GM18858 (cell line): ENCODE measurements around the gene EPS8L3.
"Not testable (repeated sequence)": the region's sequence is repeated elsewhere in the genome, so short reads cannot be mapped to it uniquely, and the experiment has no call there.

Experiments used
- ATAC-seq: cut with Tn5 transposase; IDR thresholded peaks from one replicate; pipeline ENCODE4 v1.9.1; 2021; ENCODE audit not compliant: unreplicated experiment

EPS8L3 gene

GRCh38 chr1:109780982-109781381, 17.3 kb upstream of the EPS8L3 start:
- ATAC-seq: no peak

DNA sequence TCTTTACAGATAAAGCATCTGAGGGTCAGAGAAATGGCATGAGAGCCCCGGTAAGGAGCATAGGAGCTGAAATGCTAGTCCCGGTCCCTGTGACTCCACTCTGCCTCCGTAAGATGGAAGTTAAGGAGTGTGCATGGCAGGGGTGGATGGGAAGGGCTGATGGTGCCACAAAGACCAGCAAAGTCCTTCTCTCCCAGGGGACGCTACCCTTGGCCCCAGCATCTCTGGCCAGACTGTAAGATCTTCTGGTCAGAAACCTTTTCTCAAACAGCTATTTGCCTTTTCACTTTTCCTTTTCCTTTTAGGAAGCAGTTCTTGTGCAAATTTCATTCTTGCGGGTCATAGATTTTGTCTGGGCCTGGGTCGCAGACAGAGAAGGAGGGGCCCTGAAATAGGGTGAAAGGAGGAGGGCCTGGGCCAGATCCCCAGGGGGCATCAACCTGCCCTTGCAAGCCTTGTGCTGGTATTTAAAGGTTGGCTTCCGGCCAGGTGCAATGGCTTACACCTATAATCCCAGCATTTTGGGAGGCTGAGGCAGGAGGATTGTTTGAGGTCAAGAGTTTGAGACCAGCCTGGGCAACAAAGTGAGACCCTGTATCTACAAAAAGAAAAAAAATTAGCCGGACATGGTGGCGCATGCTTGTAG, 14.4 kb upstream of the EPS8L3 start:
- ATAC-seq: no peak

GRCh38 chr1:109777436-109777835, 13.7 kb upstream of the EPS8L3 start:
- no peak for ATAC-seq

GRCh38 chr1:109776911-109777310, 13.2 kb upstream of the EPS8L3 start:
- no peak for ATAC-seq

GRCh38 chr1:109776206-109776835, 12.6 kb upstream of the EPS8L3 start:
- ATAC-seq: no peak

DNA sequence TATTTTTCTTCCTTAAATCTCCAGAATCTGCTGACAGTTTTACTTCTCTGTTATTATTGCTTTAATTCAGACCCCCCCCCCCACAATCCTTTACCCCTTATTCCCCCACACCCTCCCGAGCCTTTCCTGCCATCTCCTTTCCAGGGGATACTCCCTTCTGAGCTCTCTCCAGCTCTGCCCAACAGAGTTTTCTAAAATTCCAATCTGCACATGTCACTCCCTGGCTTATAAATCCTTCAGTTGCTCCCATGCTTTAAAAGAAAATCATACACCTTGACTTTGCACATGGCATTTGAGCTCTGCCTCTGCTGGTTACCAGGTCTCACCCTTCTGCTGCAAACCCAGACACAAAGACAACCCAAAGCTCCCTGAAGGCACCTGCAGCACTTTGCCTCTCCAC, 11.7 kb upstream of the EPS8L3 start:
- no peak for ATAC-seq

- ATAC-seq: no peak
Observed at GRCh38 chr1:109773900-109774485, 10.3 kb upstream of the EPS8L3 start.

- ATAC-seq: peak; percentile 74
Observed at GRCh38 chr1:109773203-109773899, 9.6 kb upstream of the EPS8L3 start.

GRCh38 chr1:109772658-109773202, 9.0 kb upstream of the EPS8L3 start:
- ATAC-seq: no peak

DNA sequence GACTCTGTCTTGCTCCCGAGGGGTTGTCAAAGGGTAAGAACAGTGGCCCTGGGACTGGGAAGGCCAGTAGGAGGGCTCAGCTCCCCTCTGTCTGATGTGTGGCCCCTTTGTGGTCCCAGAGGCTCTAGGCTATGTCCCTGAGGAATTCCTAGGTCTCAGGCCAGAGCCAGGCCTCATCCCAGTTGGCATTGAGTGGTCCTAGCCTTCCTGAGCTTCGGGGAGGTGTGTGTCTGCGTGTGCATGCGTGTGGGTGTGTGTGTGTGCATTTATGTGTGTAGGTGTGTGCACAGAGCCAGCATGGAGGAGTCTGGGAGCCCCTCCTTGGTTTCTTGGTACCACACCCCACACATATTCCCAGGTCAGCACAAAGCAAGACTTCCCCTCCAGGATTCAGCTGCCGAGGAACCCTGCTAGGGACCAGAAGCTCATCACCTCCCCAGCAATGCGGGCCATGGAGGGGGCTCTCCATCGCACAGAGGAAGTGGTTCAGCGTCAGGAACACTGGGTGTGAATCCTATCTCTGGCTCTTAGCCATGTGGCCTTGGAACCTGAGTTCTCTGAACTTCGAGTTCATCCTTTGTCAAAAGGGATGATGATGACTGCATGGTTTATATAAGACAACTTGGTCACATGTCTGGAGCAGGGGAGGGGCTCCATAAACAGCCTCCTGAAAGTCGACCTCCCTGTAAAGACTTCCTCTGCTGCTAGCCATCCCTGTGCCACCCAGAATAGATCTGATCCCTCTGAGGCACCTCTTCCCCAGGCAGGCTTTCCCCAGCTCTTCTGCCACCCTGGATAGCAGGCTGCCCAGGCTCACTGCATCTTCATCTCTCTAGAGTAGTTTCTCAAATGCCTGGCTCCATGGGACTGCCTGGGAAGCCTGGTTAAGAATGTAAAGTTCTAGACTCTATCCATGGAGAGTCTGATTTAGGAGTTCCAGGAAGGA, 8.3 kb upstream of the EPS8L3 start:
- no peak for ATAC-seq

- ATAC-seq: no peak
Observed at GRCh38 chr1:109770331-109771095, 6.8 kb upstream of the EPS8L3 start.

DNA sequence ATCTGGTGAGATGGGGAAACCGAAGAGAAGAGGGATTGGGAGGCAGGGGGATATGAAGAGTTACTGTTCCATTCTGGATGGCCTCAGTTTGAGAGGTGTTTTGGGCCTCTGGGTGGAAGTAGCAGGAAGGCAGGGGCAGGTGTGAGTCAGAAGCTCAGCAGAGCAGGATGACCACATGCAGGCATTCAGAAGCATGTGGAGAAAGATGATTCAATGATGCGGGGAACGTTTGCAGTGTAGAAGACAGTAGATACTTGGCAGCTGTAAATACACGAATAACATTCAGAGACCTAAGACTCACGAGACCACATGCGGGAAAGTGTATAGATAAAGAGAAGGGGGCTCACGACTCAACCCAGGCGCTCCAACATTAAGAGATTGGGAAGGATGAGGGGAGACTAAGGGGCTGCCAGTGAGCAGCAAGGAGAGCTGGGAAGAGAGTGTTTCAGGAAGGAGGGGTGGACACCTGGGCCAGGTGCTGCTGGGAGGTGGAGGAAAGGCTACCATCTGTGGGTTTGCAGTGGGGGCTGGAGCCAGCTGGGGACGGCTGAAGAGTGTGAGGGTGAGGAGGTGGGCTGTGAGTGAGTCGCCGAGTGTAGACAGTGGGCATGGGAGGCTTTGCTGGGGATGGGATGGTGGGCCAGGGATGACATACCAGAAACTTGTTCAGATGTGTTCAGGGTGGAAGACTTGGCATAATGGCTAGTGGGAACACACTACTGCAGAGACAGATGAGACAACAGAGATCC, 5.8 kb upstream of the EPS8L3 start:
- no peak for ATAC-seq

DNA sequence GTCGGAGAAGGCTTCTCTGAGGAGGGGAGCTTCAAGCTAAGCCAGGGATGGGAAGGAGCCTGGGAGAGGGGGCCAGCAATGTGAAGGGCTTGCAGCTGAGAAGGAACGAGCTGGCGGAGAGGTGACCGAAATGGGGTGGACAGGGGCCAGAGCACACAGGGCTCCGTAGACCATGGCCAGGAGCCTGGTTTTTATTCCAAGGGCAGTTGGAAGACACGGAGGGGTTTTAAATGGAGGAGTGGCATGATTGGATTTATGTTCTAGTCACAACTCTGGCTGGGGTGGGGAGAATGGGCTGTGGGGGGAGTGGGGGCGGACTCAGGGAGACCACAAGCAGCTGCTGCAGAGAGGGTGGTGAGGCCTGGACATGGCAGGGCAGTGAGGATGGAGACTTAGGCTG, 5.1 kb upstream of the EPS8L3 start:
- no peak for ATAC-seq

GRCh38 chr1:109768335-109768650, 4.6 kb upstream of the EPS8L3 start:
- no peak for ATAC-seq

- ATAC-seq: no peak
Observed at GRCh38 chr1:109767637-109768334, 4.1 kb upstream of the EPS8L3 start.

- ATAC-seq: not testable (repeated sequence)
Observed at GRCh38 chr1:109766991-109767636, 3.4 kb upstream of the EPS8L3 start.

- no peak for ATAC-seq
Observed at GRCh38 chr1:109765896-109766615, 2.3 kb upstream of the EPS8L3 start.

DNA sequence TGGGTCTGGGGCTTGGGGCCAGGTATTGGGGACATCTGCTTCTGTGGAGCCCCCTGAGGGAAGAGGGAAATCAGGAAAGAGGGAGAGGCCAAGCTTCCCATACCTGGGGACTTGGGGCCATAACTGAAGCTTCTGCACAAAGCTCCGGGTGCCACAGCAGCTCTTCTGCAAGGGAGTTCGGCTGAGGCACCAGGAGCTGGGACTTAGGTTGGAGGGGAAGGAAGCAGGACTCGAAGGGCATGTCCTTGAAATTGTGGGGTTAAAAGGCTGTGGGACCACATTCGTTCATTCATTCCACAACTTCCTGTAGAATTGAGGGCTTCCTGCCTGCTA, 1.7 kb upstream of the EPS8L3 start:
- ATAC-seq: no peak
